Epithelial cell of prostate (primary cell): Measurements from ENCODE around the gene UMODL1.
"Not testable (repeated sequence)": the region's sequence is repeated elsewhere in the genome, so short reads cannot be mapped to it uniquely, and the experiment has no call there.

ENCODE experiments used
- DNase-seq: peaks from one replicate; pipeline ENCODE4 v3.0.0-alpha.2; 2011; ENCODE audit warnings: low read depth, low spot score
- H3K27ac ChIP-seq: fragments of 450-650 bp; 2 replicates; pipeline ENCODE4 v1.5.1; 2017; ENCODE audit warnings: mild to moderate bottlenecking

UMODL1 gene

DNA sequence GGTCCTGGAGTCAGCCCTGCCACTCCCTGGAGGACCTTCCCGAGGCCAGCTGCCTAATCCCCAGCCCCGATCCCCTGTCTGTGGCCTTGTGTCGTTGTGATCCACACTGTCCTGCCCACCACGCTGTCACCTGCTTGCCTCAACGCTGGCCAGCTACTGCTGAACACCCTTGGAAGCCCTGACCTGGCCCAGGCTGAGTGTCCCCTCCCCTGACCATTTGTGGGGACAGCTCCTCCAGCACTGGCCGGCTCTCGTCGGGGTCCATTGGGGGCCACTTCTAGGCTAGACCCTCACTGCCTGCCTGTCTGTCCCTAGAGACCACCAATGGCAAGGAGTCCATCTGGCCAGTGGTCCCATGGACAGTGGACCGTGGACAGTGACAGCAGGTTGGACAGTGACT lies 12.0 kb upstream of the UMODL1 start:
- no peak for DNase-seq
- H3K27ac ChIP-seq, result no peak overlapping the region

DNA sequence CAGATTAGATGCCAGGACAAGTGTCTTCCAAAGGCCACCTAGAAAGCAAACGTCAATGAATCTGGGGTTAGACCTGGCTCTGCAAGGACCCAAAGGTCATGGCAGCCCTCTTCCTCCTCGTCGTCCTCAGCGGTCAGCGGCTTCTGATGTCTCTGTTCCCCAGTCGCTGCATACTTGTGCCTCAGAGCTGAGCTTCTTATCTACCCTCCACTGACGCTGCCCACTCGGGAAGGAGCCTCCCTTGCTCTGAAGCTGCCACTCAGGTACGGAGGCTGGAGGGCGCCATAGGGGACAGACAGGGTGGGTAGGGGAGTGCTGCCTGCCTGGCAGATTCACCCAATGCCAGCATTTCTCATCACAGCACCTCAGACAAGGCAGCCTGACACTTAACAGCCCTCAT lies 11.4 kb upstream of the UMODL1 start:
- no peak for DNase-seq
- H3K27ac ChIP-seq, result no peak overlapping the region

DNA sequence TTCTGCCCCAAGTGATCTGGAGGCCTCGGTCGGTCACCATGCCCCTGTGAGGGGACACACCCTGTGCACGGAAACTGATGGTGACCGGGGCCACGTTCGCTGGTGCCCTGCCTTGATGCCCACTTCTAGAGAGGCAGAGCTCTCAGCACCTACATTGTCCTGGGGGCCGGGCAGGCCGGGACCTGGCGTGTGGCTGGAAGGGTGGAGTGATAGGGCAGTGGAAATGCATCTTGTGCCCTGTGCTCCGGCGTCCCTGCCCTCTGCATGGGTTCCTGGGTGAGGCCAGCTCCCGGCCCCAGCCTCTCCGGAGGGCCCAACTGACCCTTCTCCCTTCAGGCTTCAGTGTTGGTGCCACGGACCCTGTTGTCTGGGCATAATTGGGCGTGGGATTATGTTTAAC lies 11.0 kb upstream of the UMODL1 start:
- DNase-seq, result no peak
- no peak overlapping the region for H3K27ac ChIP-seq

- no peak for DNase-seq
- no peak overlapping the region for H3K27ac ChIP-seq
Measured at GRCh38 chr21:42061195-42061985, 9.7 kb upstream of the UMODL1 start.

GRCh38 chr21:42061986-42062235 lies 9.2 kb upstream of the UMODL1 start:
- DNase-seq, result no peak
- no peak overlapping the region for H3K27ac ChIP-seq

- H3K27ac ChIP-seq, result no peak overlapping the region
- DNase-seq, result no peak
Measured at GRCh38 chr21:42062236-42063022, 8.7 kb upstream of the UMODL1 start.

GRCh38 chr21:42063191-42063570 lies 7.9 kb upstream of the UMODL1 start:
- DNase-seq, result no peak
- no peak overlapping the region for H3K27ac ChIP-seq

DNA sequence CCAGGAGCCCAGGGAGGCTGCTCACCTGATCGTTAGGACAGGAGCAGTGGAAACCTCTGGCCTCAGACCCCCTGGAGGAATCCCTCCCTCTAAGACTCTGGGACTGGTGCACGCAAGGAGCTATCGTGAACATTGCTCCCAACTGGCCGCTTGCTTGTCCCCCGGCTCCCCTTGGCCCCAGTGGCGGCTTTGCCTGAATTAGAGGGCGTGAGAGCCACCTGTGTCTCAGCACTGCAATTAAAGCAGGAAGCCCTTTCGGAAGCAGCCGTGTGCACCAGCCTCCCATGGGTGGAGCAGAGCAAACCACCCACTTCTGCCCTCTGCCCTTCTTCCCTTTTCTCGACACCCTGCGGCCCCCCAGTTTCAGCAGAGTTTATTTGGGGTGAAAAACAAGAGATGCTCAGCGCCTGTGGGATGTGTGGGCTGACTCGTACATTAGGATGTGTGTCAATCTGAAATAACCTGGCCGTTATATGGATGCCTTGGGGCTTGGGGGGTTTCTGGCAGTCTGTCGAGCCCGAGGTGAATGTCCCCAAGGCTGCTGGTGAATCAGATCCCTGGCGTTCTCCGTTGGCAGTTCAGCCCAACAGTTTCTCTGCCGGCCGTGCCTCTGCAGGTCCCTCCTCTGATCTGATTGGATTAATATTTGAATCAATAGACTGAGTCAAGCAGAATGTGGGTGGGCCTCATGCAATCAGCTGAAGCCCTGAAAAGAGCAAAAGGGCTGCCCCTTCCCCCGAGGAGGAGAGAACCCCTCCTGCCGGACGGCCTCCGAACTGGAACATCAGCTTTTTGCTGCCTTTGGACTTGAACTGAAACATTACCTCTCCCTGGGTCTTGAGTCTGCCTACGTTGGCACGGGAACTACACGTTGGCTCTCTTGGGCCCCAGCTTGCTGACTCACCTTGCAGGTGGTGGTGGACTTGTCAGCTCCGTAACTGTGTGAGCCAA lies 7.3 kb upstream of the UMODL1 start:
- H3K27ac ChIP-seq, result no peak overlapping the region
- DNase-seq, result peak; percentile 67

DNA sequence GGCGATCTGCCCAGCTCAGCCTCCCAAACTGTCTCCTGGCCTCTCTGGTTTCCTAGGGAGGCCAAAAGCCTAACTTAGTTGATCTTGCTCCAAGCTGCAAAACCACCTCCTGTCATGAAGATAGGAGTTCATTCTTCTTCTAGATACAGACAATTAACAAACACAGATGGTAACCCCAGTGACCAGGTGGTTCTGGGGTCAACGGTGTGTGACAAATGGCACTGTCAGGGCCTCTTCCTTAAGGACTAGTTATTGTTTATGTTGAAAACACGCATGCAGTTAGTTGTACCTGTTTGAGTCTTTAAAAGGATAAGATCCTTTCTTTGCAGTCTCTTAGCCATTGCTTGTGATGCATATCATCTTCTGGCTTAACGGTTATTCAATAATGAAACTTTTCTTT lies 4.6 kb upstream of the UMODL1 start:
- H3K27ac ChIP-seq, result no peak overlapping the region
- no peak for DNase-seq

- H3K27ac ChIP-seq, result no peak overlapping the region
- DNase-seq, result no peak
Measured at GRCh38 chr21:42067531-42068255, 3.4 kb upstream of the UMODL1 start.

DNA sequence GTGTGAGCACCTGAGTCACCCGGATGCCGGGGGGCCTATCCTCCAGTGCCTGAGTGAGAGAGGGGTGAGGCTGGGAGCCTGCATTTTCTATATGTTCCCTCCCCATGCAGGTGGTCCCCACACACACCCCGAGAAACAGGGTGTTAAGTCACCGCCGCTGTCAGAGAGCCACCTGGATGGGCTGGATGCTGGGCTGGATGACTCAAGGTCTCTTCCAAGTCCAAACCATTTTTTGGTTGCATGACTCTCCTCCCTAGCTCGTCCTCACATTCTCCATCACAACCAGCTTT lies 2.9 kb upstream of the UMODL1 start:
- no peak overlapping the region for H3K27ac ChIP-seq
- DNase-seq, result no peak

GRCh38 chr21:42068592-42068991 lies 2.5 kb upstream of the UMODL1 start:
- DNase-seq, result no peak
- H3K27ac ChIP-seq, result no peak overlapping the region

- DNase-seq, result no peak
- no peak overlapping the region for H3K27ac ChIP-seq
Measured at GRCh38 chr21:42069327-42069726, 1.8 kb upstream of the UMODL1 start.

GRCh38 chr21:42069843-42070242 lies 1.3 kb upstream of the UMODL1 start:
- DNase-seq, result no peak
- H3K27ac ChIP-seq, result no peak overlapping the region

DNA sequence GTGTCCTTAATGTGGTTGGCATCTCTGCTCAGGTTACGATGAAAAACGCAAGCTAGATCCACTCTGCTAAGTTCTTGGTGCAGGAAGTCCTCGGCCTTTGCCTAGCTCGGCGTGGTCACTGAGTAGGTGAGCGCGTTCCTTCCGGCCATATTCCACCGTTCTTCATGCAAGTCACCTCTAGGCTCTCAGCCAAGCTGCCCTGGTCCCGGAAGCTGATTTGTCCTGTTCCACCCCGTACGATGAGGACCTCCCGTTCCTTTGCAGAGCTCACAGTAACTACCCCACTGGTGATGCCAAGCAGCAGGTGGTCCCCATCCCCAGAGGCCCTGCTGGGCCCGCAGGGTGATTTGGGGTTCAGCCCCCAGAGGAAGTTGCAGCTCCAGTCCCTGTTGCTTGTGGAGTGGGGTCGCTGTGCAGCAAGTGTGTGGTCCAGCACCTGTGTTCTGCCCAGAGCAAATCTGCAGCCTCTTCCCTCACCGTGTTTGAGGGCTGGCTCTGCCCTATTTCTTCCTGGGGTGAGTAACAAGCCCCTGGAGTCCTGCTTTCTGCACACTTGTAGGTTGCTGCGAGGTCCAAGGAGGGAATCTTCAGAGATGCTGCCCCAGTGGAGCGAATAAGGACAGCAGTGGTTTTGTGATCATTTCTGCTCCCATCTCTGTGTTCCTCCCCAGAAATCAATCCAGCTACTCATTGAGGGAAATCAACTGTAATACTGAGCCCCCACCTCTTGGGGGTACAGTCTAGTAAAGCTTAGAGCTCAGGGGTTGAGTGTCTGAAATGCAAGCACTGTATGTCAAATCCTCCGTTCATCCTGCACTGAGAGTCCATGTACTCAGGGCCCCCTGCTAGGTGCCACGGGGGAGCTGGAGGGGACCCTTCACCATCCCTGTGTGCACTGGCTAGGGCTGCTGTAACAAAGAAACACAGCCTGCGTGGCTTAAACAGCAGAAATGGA lies 2.3 kb downstream of the UMODL1 start:
- no peak overlapping the region for H3K27ac ChIP-seq
- no peak for DNase-seq

GRCh38 chr21:42075686-42076471 lies 4.8 kb downstream of the UMODL1 start:
- H3K27ac ChIP-seq, result no peak overlapping the region
- DNase-seq, result no peak

- DNase-seq, H3K27ac ChIP-seq: not testable (repeated sequence)
Measured at GRCh38 chr21:42077685-42078238, 6.6 kb downstream of the UMODL1 start.

DNA sequence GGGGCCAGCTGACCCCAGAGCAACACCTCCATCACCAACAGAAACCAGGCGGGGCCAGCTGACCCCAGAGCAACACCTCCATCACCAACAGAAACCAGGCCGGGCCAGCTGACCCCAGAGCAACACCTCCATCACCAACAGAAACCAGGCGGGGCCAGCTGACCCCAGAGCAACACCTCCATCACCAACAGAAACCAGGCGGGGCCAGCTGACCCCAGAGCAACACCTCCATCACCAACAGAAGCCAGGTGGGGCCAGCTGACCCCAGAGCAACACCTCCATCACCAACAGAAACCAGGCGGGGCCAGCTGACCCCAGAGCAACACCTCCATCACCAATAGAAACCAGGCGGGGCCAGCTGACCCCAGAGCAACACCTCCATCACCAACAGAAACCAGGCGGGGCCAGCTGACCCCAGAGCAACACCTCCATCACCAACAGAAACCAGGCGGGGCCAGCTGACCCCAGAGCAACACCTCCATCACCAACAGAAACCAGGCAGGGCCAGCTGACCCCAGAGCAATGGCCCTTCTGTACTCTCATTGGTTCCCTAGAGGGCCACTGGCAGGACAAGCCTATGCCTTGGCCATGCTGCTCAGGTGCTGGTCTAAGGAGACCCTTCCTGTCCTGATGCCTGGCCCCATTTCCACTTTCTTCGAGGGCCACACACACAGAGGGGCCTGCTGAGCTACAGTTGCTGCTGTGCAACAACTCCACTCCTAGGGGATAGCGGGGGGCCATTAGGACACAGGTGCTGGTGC lies 7.3 kb downstream of the UMODL1 start:
- DNase-seq, H3K27ac ChIP-seq: not testable (repeated sequence)
